HepG2 (cell line): ENCODE results near the gene EMP2.

ENCODE experiments used
- NCOR1 ChIP-seq: fragments of 200-600 bp; sonication (generic); IDR thresholded peaks from 2 replicates; pipeline ENCODE4 v1.7.0; 2017; ENCODE audit warnings: antibody characterized with exemption, low read length, borderline replicate concordance
- YY1 ChIP-seq: IDR thresholded peaks from 2 replicates; pipeline ENCODE4 v1.6.1; 2011; ENCODE audit warnings: low read length, low read depth, moderate library complexity, mild to moderate bottlenecking; ENCODE audit not compliant: insufficient read depth, insufficient replicate concordance
- ZBTB1 ChIP-seq: sonication (generic); formaldehyde crosslinking; IDR thresholded peaks from 2 replicates; pipeline ENCODE4 v1.4.0; 2020; ENCODE audit warnings: missing genetic modification reagents, borderline replicate concordance
- ZNF124 ChIP-seq: sonication (generic); formaldehyde crosslinking; IDR thresholded peaks from 2 replicates; pipeline ENCODE4 v1.4.0; 2020; ENCODE audit warnings: missing genetic modification reagents
- ZNF232 ChIP-seq: sonication (generic); formaldehyde crosslinking; IDR thresholded peaks from 2 replicates; pipeline ENCODE4 v1.4.0; 2020; ENCODE audit warnings: missing genetic modification reagents, borderline replicate concordance
- TF ChIP-seq, protein P1 (sequence below): sonication (generic); formaldehyde crosslinking; IDR thresholded peaks from 2 replicates; pipeline ENCODE4 v1.5.0; 2020; ENCODE audit warnings: mild to moderate bottlenecking, missing genetic modification reagents, moderate library complexity

DNA sequence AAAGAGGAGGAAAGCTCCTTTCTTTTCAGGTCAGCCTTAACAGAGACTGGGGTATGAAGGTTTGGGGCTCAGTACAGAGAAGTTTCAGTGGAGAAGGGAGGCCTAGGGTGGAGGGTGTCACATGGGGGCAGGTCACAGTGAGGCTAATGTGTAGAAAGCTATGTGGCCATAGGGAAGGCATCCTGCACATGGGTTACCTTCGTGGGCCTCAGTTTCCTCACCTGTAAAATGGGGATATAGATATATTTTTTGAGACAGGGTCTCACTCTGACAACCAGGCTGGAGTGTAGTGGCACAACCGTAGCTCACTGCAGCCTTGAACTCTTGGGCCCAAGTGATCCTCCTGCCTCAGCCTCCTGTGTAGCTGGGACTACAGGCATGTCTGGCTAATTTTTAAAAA is 41.8 kb downstream of the EMP2 start:
- TF ChIP-seq ZNF232 (CRISPR knock-in tag) (no peak), NCOR1 (no peak), ZBTB1 (no peak), ZNF124 (no peak), YY1 (no peak)
- TF ChIP-seq, protein P1, sequence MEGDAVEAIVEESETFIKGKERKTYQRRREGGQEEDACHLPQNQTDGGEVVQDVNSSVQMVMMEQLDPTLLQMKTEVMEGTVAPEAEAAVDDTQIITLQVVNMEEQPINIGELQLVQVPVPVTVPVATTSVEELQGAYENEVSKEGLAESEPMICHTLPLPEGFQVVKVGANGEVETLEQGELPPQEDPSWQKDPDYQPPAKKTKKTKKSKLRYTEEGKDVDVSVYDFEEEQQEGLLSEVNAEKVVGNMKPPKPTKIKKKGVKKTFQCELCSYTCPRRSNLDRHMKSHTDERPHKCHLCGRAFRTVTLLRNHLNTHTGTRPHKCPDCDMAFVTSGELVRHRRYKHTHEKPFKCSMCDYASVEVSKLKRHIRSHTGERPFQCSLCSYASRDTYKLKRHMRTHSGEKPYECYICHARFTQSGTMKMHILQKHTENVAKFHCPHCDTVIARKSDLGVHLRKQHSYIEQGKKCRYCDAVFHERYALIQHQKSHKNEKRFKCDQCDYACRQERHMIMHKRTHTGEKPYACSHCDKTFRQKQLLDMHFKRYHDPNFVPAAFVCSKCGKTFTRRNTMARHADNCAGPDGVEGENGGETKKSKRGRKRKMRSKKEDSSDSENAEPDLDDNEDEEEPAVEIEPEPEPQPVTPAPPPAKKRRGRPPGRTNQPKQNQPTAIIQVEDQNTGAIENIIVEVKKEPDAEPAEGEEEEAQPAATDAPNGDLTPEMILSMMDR (CRISPR knock-in tag): no peak
